B cell (primary cell): Measurements from ENCODE around the gene TSPAN17. TPM values are rescaled to one million over a fixed set of nuclear protein-coding genes. Genes with fewer than 3 reads are reported as not detected.

Experiments
- ATAC-seq: fragments of 200-7000 bp; cut with Tn5 transposase; one replicate; pipeline ENCODE4 v1.10.0; 2021; ENCODE audit warnings: low read depth, mild to moderate bottlenecking, moderate number of reproducible peaks, moderate library complexity
- CTCF ChIA-PET: fragments of 350-600 bp; sonication (Branson Sonifier 250); formaldehyde crosslinking; loops from one replicate; lab custom pipeline; 2021; ENCODE audit warnings: antibody characterized with exemption, inconsistent platforms; lab: Charles Lee
- POLR2A ChIA-PET: fragments of 350-600 bp; sonication (Branson Sonifier 250); formaldehyde crosslinking; loops from one replicate; lab custom pipeline; 2021; ENCODE audit warnings: antibody characterized with exemption; lab: Charles Lee
- DNase-seq: peaks from one replicate; pipeline ENCODE4 v3.0.0; 2013
- H2AFZ ChIP-seq: 2 replicates; pipeline ENCODE4 v1.6.1; 2012; ENCODE audit warnings: mild to moderate bottlenecking, low read depth, low read length; ENCODE audit not compliant: insufficient read depth, poor library complexity, severe bottlenecking
- H3K27ac ChIP-seq, 2 donors: 1 replicate in 1 of 2; 2 replicates in 1 of 2; pipeline ENCODE4 v1.5.1; 2012 to 2013; ENCODE audit warnings: low read length in 2 of 2, mild to moderate bottlenecking in 2 of 2, moderate library complexity in 1 of 2
- H3K27me3 ChIP-seq, 4 experiments: fragments of 200-600 bp in 1 of 4; sonication (generic) in 1 of 4; replicated peaks in 1 of 4; 1 replicate in 2 of 4; 2 replicates in 2 of 4; pipeline versions ENCODE4 v1.6.1 to v1.7.0; 2013 to 2016; ENCODE audit warnings: low read length in 3 of 4, mild to moderate bottlenecking in 2 of 4, mixed read lengths in 1 of 4, moderate library complexity in 1 of 4; ENCODE audit not compliant: insufficient read depth in 4 of 4, control insufficient read depth in 3 of 4; ENCODE audit errors: control extremely low read depth in 1 of 4
- H3K36me3 ChIP-seq, 2 experiments: replicated peaks in 1 of 2; 1 replicate in 1 of 2; 2 replicates in 1 of 2; pipeline versions ENCODE4 v1.6.1 to v1.7.1; 2013; ENCODE audit warnings: low read length in 1 of 2; ENCODE audit not compliant: insufficient read depth in 2 of 2, control insufficient read depth in 1 of 2; ENCODE audit errors: control extremely low read depth in 1 of 2, extremely low read depth in 1 of 2
- H3K4me1 ChIP-seq, 2 donors: fragments of 200-600 bp in 1 of 2; sonication (generic) in 1 of 2; 1 replicate in 1 of 2; 2 replicates in 1 of 2; pipeline versions ENCODE4 v1.5.1 to v1.6.1; 2013 to 2017; ENCODE audit warnings: low read length in 2 of 2; ENCODE audit not compliant: control insufficient read depth in 2 of 2, insufficient read depth in 2 of 2
- H3K4me2 ChIP-seq: replicated peaks from 2 replicates; pipeline ENCODE3; 2012; ENCODE audit warnings: mild to moderate bottlenecking, low read depth, low read length; ENCODE audit not compliant: poor library complexity, severe bottlenecking
- H3K4me3 ChIP-seq, 5 experiments: fragments of 200-600 bp in 1 of 5; sonication (generic) in 1 of 5; 1 replicate in 3 of 5; 2 replicates in 2 of 5; pipeline versions ENCODE4 v1.5.1 to v1.7.0; 2011 to 2016; ENCODE audit warnings: low read length in 4 of 5, mild to moderate bottlenecking in 4 of 5, low read depth in 2 of 5, control low read depth in 1 of 5, moderate library complexity in 1 of 5; ENCODE audit not compliant: insufficient read depth in 1 of 5; ENCODE audit errors: control extremely low read depth in 1 of 5, extremely low read depth in 1 of 5
- H3K79me2 ChIP-seq: fragments of 200-600 bp; sonication (generic); one replicate; pipeline ENCODE4 v1.6.0; 2016; ENCODE audit warnings: low read length; ENCODE audit not compliant: control insufficient read depth, insufficient read depth
- H3K9ac ChIP-seq: fragments of 200-600 bp; sonication (generic); 2 replicates; pipeline ENCODE4 v1.6.1; 2017; ENCODE audit warnings: mild to moderate bottlenecking, low read length, moderate library complexity
- H3K9me3 ChIP-seq, 3 donors: one replicate each; pipeline versions ENCODE4 v1.6.1 to v1.7.1; 2013; ENCODE audit warnings: low read length in 2 of 3; ENCODE audit not compliant: control insufficient read depth in 2 of 3, insufficient read depth in 1 of 3; ENCODE audit errors: control extremely low read depth in 1 of 3
- H4K20me1 ChIP-seq: 2 replicates; pipeline ENCODE4 v1.6.0; 2012; ENCODE audit warnings: mild to moderate bottlenecking, low read length; ENCODE audit not compliant: insufficient read depth, control insufficient read depth, poor library complexity, severe bottlenecking
- H3K27ac Mint-ChIP-seq: one replicate; pipeline ENCODE4 v1.8.0; 2021; ENCODE audit warnings: mixed read lengths
- H3K27me3 Mint-ChIP-seq: one replicate; pipeline ENCODE4 v1.8.0; 2021; ENCODE audit warnings: mixed read lengths
- H3K4me1 Mint-ChIP-seq: one replicate; pipeline ENCODE4 v1.8.0; 2021; ENCODE audit warnings: mixed read lengths
- H3K4me3 Mint-ChIP-seq: one replicate; pipeline ENCODE4 v1.8.0; 2021; ENCODE audit warnings: mixed read lengths
- H3K9me3 Mint-ChIP-seq: one replicate; pipeline ENCODE4 v1.8.0; 2022; ENCODE audit warnings: mixed read lengths; ENCODE audit not compliant: insufficient read depth
- CTCF ChIP-seq: fragments of 200-600 bp; IDR thresholded peaks from one replicate; pipeline ENCODE4 v1.8.0; 2022; ENCODE audit warnings: antibody characterized with exemption, mild to moderate bottlenecking
- EZH2 ChIP-seq: IDR thresholded peaks from 2 replicates; pipeline ENCODE4 v1.6.1; 2012; ENCODE audit warnings: borderline replicate concordance, low read depth, mild to moderate bottlenecking, moderate library complexity, low read length; ENCODE audit not compliant: insufficient read depth, poor library complexity, severe bottlenecking
- whole genome bisulfite sequencing: methylation state at CpG from one replicate; pipeline ENCODE4 v1.1.5; 2013; ENCODE audit warnings: missing lambda C conversion rate; ENCODE audit not compliant: insufficient coverage; 5-methylcytosine and 5-hydroxymethylcytosine counted together
- intact Hi-C: fragments of 100-400 bp; cut with micrococcal nuclease; formaldehyde crosslinking; loops from one replicate; pipeline ENCODE4 v1.10.0; 2022
- polyA plus RNA-seq: library from polyadenylated mRNA; depleted of rRNA; stranded (reverse); fragments of >200 nt; gene quantifications from 2 replicates; pipeline ENCODE4 v1.2.3, GENCODE V29; 2012
- total RNA-seq, 2 donors: library from RNA; stranded (reverse); fragments of 120-200 nt in 1 of 2; gene quantifications; 1 replicate in 1 of 2; 2 replicates in 1 of 2; pipeline versions ENCODE4 v1.2.3 to v1.2.4, GENCODE V29; 2013 to 2022

Gene TSPAN17
- total and polyA plus RNA-seq, 2 donors (not counting 1 experiment from before 2014, with no cell fraction given) = 20.5 to 21.0 TPM

DNA sequence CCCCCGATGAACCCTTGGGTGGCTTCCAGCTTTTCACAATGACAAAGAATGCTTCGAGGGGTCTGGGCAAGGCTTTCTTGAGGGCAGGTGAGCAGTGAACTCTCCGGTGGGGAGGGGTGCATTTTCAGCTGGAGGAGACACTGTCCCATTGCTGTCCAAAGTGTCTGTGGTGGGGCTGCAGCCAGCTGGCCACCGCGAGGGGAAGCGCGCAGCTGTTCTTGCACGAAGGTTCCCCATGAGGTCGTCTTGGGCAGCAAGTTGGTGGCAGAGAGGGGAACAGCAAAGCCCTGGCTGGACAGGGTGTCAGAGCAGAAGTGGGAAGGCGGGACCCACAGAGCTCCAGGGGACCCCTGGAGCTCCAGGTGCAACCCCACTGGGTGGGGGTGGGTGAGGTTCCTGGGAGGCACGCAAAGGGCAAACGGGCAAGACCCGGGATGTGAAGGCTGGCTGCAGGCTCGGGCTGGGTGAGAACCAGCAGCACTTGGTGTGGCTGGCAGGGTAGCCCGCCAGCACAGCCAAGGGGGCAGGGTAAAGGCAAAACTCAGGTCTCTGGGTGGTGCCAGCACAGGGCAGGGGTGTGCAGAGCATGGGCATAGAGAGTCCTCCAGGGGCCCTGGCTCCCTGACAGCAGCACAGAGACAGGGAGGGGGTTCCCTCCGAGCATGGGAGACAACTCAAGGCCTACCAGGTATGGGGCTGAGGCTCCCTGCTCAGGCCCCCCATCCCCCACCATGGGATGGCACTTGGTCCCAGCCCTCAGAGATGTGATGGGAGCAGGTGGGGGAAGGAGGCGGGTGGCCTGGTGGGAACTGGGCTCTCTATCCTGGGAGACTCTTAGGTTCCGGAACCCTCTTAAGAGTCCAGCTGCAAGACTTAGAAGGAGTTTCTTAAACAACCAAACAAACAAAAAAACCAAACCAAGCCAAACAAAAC is 26.6 kb downstream of the TSPAN17 start:
- Mint-ChIP-seq H3K4me1 (peaks cover 3% of the 10 kb centered on the region), H3K4me3 (no peak overlapping the region), H3K27me3 (peaks cover 52% of the 10 kb centered on the region), H3K27ac (no peak overlapping the region), H3K9me3 (no peaks in the 10 kb centered on the region)
- ATAC-seq (no peak), DNase-seq (no peak)
- Histone ChIP-seq H3K4me2 (no peak overlapping the region), H3K4me1 (no peaks in the 10 kb centered on the region), H3K36me3 (no peaks in the 10 kb centered on the region), H2AFZ (no peak overlapping the region), H3K4me3 (no peak overlapping the region), H4K20me1 (no peaks in the 10 kb centered on the region), H3K79me2 (no peaks in the 10 kb centered on the region), H3K27ac (no peak overlapping the region), H3K27me3 (peaks cover 0 to 23% (median 5%) of the 10 kb centered on the region in 4 experiments), H3K9me3 (no peaks in the 10 kb centered on the region), H3K9ac (no peak overlapping the region)
- intact Hi-C loops = no loop called here
- CTCF ChIA-PET = interaction anchor here (1.2 to 1.4 kb wide), 2 partner anchors 13 to 16 kb away, joined by 4 to 5 read pairs; no protein-coding TSS in a partner anchor
- POLR2A ChIA-PET = no interaction called here
- no peak for TF ChIP-seq EZH2
- no peak for TF ChIP-seq CTCF
- 90% methylated on average over 16 of the region's 18 CpGs for WGBS

- Histone ChIP-seq H3K4me2 (no peak overlapping the region), H2AFZ (no peak overlapping the region), H3K4me1 (no peaks in the 10 kb centered on the region), H3K4me3 (no peak overlapping the region), H3K27me3 (peaks cover 0 to 26% (median 6%) of the 10 kb centered on the region in 4 experiments), H3K79me2 (no peaks in the 10 kb centered on the region), H3K36me3 (no peaks in the 10 kb centered on the region), H3K9me3 (no peaks in the 10 kb centered on the region), H3K27ac (no peak overlapping the region), H4K20me1 (no peaks in the 10 kb centered on the region), H3K9ac (no peak overlapping the region)
- H3K4me1 Mint-ChIP-seq = peaks cover 3% of the 10 kb centered on the region
- no peak overlapping the region for H3K27ac Mint-ChIP-seq
- peaks cover 58% of the 10 kb centered on the region for H3K27me3 Mint-ChIP-seq
- CTCF ChIA-PET = interaction anchor here (0.6 kb wide), 2 partner anchors 9 to 14 kb away, joined by 3 to 4 read pairs; no protein-coding TSS in a partner anchor
- no peaks in the 10 kb centered on the region for H3K9me3 Mint-ChIP-seq
- POLR2A ChIA-PET = no interaction called here
- no peak for ATAC-seq
- intact Hi-C loops = no loop called here
- no peak overlapping the region for H3K4me3 Mint-ChIP-seq
- 61% methylated on average over 15 of the region's 17 CpGs for WGBS
- no peak for DNase-seq
- TF ChIP-seq EZH2 (no peak), CTCF (no peak)
These were observed 27.5 kb downstream of the TSPAN17 start for GRCh38 chr5:176674799-176675198.
